Stimulated activated CD8-positive, alpha-beta memory T cell treated with anti-CD3 and anti-CD28 coated beads, Interleukin-7, amount 100 ng/mL, for 1 hour (primary cell): Measurements from ENCODE around the gene DGCR2.
"Not testable (repeated sequence)": the region's sequence is repeated elsewhere in the genome, so short reads cannot be mapped to it uniquely, and the experiment has no call there.

ENCODE experiments used
- DNase-seq, 2 donors: peaks; one replicate each; pipeline ENCODE4 v3.0.0-alpha.2; 2020; ENCODE audit warnings: low read depth in 2 of 2

Gene DGCR2

DNA sequence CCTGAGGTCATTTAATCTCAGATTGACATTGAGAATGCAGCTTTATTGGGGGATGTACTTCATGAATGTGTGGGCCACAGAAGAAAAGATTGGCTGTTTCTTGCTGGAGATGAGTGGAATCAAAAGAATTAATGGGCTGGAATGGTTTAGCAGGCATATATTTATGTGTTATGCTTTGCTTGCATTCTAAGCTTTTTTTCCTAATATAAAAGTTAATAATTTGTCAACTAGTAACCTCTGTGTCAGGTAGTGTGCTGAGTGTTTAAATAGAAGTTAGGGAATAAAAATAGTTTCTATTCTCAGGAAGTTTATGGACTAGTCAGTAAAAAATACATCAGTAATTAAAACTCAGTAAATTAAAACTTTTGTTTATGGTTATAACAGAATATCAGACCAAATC lies 118.7 kb downstream of the DGCR2 start:
- DNase-seq, result no peak

DNA sequence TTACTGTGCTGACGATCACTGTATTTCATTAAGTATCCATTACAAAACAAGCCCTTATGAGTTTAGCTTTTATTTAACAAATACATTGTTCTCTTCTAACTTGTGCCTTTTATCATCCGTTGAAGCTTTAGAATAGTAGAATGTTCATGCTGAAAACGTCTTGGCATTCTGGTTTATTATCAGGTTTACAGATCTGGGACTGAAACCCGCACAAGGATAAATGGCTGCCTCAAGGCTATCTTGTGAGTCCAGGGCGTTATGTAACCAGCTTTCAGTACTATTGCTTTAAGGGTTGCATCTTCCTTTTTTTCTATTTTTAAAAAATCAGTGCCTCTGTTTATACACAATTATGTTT lies 119.6 kb downstream of the DGCR2 start:
- no peak for DNase-seq

DNA sequence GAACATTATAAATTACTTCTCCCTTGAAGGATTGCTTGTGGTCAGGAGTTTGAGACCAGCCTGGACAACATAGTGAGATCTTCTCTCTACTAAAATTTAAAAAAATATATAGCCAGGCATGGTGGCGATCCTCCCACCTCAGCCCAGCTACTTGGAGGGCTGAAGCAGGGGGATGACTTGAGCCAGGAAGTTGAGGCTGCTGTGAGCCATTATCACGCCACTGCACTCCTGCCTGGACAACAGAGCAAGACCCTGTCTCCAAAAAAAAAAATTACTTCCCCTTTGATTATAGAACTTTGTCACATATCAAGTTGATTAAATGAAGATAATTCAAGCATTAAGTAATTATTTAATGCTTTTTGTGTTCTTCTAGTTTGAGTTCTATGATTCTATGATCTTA lies 121.0 kb downstream of the DGCR2 start:
- no peak for DNase-seq

DNA sequence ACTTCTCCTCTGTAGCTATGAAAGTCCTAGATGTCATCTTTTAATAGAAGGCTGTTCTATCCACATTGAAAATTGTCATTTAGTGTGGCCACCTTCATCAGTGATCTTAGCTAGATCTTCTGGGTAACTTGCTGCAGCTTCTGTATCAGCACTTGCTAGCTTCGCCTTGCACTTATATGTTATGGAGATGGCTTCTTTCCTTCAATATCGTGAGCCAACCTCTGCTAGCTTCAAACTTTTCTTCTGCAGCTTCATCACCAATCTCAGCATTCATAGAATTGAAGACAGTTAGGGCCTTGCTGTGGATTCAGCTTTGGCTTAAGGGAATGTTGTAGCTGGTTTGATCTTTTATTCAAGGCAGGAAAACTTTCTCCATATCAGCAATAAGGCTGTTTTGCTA lies 122.1 kb downstream of the DGCR2 start:
- DNase-seq, result not testable (repeated sequence)

DNA sequence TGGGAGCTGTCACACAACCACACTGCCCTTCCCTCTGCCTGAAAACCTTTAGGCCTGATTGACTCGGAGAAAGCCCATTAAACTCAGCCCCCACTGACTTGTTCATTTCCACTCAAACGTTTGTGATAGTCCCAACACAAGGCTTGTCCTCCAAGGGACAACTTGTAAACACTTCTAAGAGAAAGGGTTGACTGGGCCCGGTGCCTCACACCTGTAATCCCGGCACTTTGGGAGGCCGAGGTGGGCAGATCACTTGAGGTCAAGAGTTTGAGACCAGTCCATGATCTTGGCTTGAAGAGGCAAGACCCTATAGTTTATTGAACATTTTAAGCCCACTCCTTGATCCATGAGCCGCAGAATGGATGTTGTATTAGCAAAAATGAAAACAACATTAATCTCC lies 122.8 kb downstream of the DGCR2 start:
- DNase-seq, result no peak

DNA sequence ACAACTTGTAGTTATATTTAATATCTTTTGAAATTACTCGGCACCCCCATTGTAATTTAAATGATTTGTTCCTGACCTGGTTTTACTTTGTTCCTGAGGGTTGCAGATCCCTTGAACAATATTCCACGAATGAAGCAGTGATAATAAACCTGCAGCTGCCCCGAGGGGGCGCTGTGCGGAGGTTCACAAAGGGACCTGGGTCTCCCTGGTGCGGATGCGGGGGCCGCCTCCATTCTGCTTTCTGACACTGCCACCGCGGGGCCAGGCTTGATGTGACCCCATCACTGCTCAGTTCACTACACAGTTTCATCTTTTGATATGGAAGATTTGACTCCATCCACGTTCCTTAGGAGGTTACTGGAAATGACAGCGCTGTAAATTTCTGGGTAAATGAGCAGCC lies 123.2 kb downstream of the DGCR2 start:
- no peak for DNase-seq

DNA sequence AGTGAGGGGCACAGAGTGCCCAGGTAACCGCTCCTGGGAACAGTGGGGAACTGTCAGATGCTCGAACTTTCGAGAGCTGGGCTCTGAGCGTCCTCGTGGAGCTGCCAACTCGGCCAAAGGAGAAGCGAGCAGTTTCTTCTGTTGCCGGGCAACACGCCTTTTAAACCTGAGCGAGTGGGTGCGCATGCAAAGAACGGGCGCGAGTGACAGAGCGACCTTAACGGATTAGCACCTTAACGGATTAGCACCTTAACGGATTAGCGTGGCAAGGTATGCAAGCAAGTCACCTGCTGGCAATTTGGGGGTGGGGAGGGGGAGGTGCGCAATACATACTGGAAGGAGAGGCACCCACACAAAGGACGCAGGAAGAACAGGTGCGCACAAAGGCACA lies 124.3 kb downstream of the DGCR2 start:
- no peak for DNase-seq

DNA sequence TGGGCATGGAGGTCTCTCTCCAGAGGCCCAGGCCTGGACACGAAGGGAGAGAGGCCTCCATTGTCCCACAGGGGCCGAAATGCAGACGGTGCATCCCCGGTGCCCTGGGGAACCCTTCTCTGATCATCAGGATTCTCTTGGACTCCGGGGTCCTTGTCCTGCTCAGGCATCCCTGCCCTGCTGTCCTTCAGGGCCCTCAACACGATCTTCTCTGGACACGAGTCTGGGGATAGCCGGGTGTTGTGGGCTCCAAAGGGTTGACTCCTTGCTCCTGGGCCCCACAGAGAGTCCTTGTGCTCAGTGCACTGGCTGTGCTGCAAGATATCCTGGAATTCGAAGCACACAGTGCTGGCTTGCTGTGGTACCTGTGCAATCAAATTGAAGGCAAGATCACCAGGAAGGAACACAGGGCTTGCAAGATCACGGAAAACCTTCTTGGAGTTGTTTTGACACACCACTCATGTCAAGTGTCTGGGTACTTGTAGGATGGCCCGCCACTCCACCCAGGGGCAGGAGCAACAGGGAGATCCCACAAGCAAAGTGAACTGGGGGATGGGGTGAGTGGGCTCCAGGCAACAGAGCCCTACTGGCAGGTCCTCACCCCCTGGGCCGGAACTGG lies 124.8 kb downstream of the DGCR2 start:
- no peak for DNase-seq

DNA sequence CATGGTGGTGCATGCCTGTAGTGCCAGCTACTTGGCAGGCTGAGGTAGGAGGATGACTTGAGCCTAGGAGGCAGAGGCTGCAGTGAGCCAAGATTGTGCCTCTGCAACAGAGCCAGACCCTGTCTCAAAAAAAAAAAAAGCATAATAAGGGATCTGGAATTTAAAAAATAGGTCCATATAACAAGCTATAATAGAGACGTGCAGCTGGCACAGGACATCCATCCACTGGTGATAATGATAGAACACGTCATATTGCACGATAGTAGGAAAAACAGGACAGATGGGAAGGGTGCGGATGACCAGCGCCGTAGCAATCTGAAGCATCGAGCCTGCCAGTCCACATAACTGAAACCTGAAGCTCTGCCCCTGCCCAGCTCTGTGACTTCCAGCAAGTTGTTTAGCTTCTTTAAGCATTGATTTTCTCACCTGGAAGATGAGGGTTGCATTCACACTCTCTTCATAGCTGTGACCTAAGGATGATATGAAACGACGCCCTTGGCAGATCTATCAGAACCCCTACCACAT lies 125.8 kb downstream of the DGCR2 start:
- no peak for DNase-seq

DNA sequence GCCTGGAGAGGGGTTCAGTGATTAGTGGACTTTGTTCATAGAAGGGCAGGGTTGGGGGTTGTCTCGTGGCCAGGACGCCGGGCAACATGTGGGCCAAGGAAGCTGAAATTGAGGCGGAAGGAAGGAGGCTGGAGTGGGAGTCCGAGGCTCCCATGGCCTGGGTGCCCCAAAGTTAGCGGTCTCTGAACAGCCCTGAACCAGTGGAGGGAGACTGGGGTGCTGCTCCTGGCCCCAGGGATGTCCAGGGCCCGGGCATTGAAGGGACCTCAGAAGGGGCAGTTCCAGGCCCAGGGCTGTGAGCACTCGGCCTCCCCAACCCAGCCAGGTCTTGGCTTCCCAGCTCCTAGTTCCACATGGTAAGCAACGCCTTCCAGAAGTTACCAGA lies 126.9 kb downstream of the DGCR2 start:
- no peak for DNase-seq

DNA sequence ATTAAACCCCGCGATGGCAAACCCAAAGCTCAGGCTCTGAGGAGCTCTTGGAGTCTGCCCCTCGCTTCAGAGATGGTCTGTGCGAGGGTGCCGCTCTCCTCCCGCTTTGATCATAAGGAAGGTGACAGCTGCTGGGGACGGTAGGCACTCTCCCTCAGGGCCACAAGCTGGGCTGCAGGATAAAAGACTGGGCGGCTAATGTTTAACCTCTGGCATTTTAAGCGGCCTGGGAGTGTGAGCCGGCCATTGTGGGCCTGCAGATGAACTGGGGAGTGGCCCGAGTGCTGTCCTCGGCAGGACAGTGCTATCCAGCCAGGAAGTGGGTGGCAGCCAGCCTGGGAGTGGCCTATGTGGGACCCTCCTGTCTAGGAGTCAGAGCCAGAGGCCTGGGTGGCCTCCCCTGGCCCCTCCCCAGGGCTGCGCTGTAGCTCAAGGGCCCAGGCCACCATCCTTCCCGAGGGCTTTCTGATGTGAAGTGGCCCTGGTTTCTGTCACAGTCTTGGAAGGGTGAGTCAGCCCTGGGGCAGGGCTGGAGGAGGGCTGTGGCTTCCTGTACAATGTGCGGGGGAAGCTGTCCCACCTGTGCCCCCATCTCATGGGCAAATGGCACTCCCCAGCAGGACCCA lies 127.4 kb downstream of the DGCR2 start:
- no peak for DNase-seq

DNA sequence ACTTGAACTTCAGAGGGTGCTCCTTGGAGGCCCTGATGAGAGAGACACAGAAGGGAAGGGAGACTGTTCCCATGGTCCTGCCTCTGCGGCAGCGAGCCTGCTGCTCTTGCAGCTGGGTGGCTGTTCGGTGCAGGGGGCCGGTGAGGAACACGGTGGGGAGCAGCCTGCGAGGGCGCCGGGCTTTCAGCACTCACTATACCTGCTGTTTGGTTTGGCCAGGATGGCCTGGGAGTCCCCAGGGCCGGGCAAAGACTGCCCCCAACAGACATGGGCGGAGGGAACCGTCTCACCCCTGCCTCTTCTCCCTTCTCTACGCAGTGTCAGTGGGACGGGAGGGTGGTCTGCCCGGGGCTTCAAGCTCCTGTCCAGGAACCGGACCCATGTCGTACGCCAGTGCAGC lies 128.2 kb downstream of the DGCR2 start:
- DNase-seq, result no peak

DNA sequence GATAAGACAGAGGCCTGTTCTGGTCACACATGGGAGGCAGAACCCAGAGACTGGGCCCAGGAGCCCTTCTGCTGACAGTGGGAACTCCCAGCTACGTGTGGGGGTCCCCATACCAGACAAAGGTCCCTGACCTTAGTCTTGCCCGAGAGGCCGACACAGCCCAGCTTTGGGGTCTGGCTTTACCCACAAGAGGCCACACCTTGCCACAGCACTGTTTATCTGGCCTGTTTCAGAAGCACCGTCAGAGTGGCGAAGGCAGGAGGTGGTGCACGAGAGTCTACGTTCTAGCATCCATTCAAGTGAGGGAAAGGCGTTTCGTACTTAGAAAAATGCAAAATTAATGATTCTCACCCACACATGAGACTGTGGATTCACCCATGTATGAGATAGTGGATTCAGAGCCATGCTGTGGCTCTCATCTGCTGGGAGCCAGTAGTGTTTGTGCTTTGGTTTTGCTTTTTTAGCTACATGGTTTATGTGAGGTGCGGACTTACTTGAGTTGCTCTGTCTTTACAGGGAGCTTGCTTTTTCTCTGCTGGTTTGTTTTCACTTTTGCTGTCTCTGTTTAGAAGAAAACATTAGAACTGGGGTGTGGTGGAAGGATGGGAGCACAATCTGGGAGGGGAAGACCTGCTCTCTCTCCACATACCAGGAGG lies 129.5 kb downstream of the DGCR2 start:
- DNase-seq, result no peak

DNA sequence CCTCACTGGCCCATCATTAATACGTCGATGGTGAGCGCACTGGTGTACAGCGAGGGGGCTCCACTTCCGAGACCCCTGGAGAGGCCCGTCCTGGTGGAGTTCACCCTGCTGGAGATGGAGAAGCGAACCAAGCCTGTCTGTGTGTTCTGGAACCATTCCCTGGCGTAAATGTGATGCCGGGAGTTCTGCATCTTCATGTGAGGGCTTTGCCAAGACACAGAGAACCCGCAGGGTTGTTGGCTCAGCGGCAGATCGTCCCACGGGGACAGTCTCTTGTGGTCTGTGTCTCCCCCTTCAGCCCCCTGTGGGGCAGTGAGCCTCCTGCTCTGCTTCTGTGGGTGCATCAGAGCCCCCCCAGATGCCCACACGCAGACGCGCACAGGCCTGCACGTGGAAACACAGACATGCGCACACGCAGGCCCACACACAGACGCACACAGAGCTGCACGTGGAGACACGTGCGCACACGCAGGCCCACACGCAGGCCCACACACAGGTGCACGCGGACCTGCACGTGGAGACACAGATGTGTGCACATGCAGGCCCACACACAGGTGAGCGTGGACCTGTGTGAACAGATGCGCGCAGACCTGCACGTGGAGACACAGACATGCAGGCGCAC lies 130.3 kb downstream of the DGCR2 start:
- DNase-seq, result no peak

DNA sequence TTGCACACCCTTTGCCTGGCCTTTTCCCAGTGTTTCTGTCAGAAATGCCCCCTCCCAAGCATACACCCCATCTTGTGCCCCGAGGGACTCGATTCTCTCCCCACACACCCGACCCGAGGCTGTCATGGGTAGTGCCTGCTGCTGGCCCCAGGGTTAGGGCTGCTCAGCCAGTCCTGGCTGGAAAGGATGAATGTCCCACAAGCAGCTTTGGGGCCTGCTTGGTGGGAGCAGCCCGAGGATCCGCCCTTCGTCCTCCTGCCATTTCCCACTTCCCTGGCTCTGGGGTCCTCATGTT lies 131.1 kb downstream of the DGCR2 start:
- no peak for DNase-seq

DNA sequence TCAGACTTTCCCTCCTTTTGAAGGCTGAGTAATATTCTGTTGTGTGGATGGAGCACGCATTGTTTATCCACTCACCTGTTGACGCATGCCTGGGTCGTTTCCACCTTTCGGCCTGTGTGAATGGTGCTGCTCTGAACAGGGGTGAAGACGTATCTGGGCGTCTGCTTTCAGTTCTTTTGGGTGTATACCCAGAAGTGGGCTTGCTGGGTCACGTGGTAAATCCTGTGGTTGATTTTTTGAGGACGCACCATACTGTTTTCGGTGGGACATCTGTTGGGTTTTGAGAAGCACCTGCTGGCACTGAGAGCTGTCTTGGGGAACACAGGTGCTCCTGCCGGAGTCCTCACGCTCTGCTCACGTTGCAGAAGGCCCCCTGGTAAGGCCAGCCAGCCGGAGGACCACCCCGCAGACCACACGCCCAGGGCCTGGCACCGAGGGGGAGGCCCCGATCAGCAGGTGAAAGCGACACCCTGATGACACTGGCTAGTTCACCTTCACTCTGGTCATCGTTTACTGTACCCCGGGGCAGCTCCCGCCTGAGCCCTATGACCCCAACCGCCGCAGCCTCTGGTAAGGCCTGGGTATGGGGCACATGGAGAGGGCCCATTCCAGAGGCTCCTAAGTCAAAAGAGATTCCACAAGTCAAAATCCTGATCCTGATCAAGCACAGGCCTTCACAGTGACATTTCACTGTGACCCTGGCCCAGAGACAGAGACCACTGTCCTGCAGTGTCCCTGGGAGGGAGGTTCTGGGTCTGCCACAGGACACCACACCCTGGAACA lies 131.7 kb downstream of the DGCR2 start:
- DNase-seq, result no peak

DNA sequence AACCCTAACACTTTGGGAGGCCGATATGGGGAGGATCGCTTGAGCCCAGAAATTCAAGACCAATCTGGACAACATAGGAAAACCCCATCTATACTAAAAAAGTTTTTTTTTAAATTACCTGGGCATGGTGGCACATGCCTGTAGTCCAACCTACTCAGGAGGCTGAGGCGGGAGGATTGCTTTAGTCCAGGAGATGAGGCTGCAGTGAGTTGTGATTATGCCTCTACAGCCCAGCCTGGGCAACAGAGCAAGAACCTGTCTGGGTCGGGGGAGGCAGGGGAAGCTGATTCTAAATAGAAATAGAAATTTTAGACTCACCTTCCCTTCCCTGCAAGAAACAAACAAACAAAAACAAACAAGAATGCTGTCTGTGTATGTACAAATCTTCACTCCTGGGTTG lies 133.3 kb downstream of the DGCR2 start:
- no peak for DNase-seq

DNA sequence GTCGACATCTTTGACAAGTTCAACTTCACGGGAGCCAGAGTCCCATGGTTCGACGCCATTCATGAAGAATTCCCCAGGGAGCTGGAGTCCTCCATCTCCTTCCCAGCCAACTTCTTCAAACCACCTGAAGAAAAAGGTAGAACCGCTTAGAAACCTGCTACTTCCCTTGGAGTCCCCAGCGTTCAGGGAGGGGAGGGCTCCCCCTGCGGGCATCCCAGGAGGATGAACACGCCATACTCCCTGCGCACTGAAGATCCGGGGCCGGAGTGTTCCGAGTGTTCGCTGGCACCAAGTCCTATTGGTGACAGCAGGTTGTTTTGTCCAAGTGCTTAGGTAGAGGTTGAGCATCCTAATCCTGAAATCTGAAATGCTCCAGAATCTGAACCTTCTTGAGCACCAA lies 134.4 kb downstream of the DGCR2 start:
- DNase-seq, result no peak

DNA sequence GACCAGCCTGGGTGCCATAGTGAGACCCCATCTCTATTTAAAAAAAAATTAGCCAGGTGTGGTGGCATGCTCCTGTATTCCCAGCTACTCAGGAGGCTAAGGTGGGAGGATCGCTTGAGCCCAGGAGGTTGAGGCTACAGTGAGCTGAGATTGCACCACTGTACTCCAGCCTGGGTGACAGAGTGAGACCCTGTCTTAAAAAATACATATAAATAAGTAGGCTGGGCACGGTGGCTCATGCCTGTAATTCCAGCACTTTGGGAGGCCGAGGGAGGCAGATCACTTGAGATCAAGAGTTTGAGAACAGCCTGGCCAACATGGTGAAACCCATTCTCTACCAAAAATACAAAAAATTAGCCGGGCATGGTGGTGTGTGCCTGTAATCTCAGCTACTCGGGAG lies 135.1 kb downstream of the DGCR2 start:
- DNase-seq, result not testable (repeated sequence)
